CD8-positive, alpha-beta memory T cell (primary cell): ENCODE data around the gene UBE2G2. TPM values are rescaled to one million over a fixed set of nuclear protein-coding genes. Genes with fewer than 3 reads are reported as not detected.

ENCODE experiments used
- CTCF ChIA-PET: fragments of 350-600 bp; sonication (Branson Sonifier 250); formaldehyde crosslinking; loops from one replicate; lab custom pipeline; 2021; ENCODE audit warnings: antibody characterized with exemption; lab: Charles Lee
- POLR2A ChIA-PET: fragments of 350-600 bp; sonication (Branson Sonifier 250); formaldehyde crosslinking; loops from one replicate; lab custom pipeline; 2021; ENCODE audit warnings: antibody characterized with exemption; lab: Charles Lee
- DNase-seq, 5 donors: peaks; one replicate each; pipeline versions ENCODE4 v3.0.0 to v3.0.0-alpha.2; 2020 to 2022; ENCODE audit warnings: mixed read lengths in 1 of 5
- H3K27ac ChIP-seq: one replicate; pipeline ENCODE4 v1.7.0; 2013; ENCODE audit warnings: low read depth, mild to moderate bottlenecking, low read length, moderate library complexity
- H3K27me3 ChIP-seq: 2 replicates; pipeline ENCODE4 v1.7.0; 2013; ENCODE audit warnings: low read length, mild to moderate bottlenecking; ENCODE audit not compliant: insufficient read depth, poor library complexity, severe bottlenecking
- H3K36me3 ChIP-seq: 2 replicates; pipeline ENCODE4 v1.7.0; 2013; ENCODE audit warnings: mild to moderate bottlenecking, low read length, moderate library complexity; ENCODE audit not compliant: insufficient read depth
- H3K4me1 ChIP-seq: 2 replicates; pipeline ENCODE4 v1.7.0; 2013; ENCODE audit warnings: mild to moderate bottlenecking, low read length, moderate library complexity; ENCODE audit not compliant: insufficient read depth
- H3K4me3 ChIP-seq: 2 replicates; pipeline ENCODE4 v1.7.0; 2013; ENCODE audit warnings: mild to moderate bottlenecking, low read length
- H3K9me3 ChIP-seq: 2 replicates; pipeline ENCODE4 v1.7.0; 2013; ENCODE audit warnings: mild to moderate bottlenecking, low read length
- H3K27ac Mint-ChIP-seq, 8 donors: one replicate each; pipeline ENCODE4 v1.8.0; 2020 to 2021; ENCODE audit warnings: mixed read lengths in 8 of 8, mild to moderate bottlenecking in 6 of 8, inconsistent platforms in 3 of 8, moderate library complexity in 3 of 8
- H3K27me3 Mint-ChIP-seq, 2 donors: one replicate each; pipeline ENCODE4 v1.8.0; 2020 to 2021; ENCODE audit warnings: mixed read lengths in 2 of 2, mild to moderate bottlenecking in 1 of 2, moderate library complexity in 1 of 2
- H3K36me3 Mint-ChIP-seq, 3 donors: one replicate each; pipeline ENCODE4 v1.8.0; 2020 to 2021; ENCODE audit warnings: mixed read lengths in 3 of 3, inconsistent platforms in 1 of 3, mild to moderate bottlenecking in 1 of 3
- H3K4me1 Mint-ChIP-seq, 3 donors: one replicate each; pipeline ENCODE4 v1.8.0; 2020 to 2021; ENCODE audit warnings: mixed read lengths in 3 of 3, inconsistent platforms in 1 of 3, mild to moderate bottlenecking in 1 of 3
- H3K4me3 Mint-ChIP-seq, 7 donors: one replicate each; pipeline ENCODE4 v1.8.0; 2020 to 2021; ENCODE audit warnings: mixed read lengths in 7 of 7, mild to moderate bottlenecking in 6 of 7, moderate library complexity in 4 of 7, inconsistent platforms in 2 of 7
- H3K9me3 Mint-ChIP-seq, 5 donors: one replicate each; pipeline ENCODE4 v1.8.0; 2020 to 2022; ENCODE audit warnings: mixed read lengths in 5 of 5, mild to moderate bottlenecking in 3 of 5, moderate library complexity in 2 of 5, inconsistent platforms in 1 of 5
- polyA plus RNA-seq: library from polyadenylated mRNA; unstranded; fragments of 300-500 nt; fragmentation: Illumina TruSeq; gene quantifications from one replicate; pipeline ENCODE4 v1.2.3, GENCODE V29; 2021
- total RNA-seq, 2 experiments: library from RNA; stranded (reverse); gene quantifications; one replicate each; pipeline ENCODE4 v1.2.3, GENCODE V29; 2021

The UBE2G2 gene
- total and polyA plus RNA-seq, 3 experiments from 2014 or later: 60.1 to 116 (median 112) TPM

GRCh38 chr21:44791246-44791645 is 10.4 kb downstream of the UBE2G2 start:
- Histone ChIP-seq H3K27ac (no peak overlapping the region), H3K4me1 (peaks cover 8% of the 10 kb centered on the region), H3K36me3 (peaks cover 14% of the 10 kb centered on the region), H3K9me3 (no peaks in the 10 kb centered on the region), H3K27me3 (no peaks in the 10 kb centered on the region), H3K4me3 (no peak overlapping the region)
- Mint-ChIP-seq H3K27me3 (peaks cover 0 to 3% of the 10 kb centered on the region in 2 donors), H3K4me1 (peaks cover 30 to 67% (median 40%) of the 10 kb centered on the region in 3 donors), H3K27ac (peak overlapping the region in 2 of 8 donors; percentile 61 to 64), H3K36me3 (peaks cover 5 to 56% (median 7%) of the 10 kb centered on the region in 3 donors), H3K9me3 (no peaks in the 10 kb centered on the region), H3K4me3 (no peak overlapping the region)
- no peak for DNase-seq
- POLR2A ChIA-PET: interaction anchor here (0.6 kb wide), 1 partner anchor 82 kb away, joined by 3 read pairs; the partner anchor contains the start of gene PTTG1IP
- CTCF ChIA-PET: interaction anchor here (1.1 kb wide), 1 partner anchor 281 kb away, joined by 6 read pairs; no protein-coding TSS in a partner anchor

DNA sequence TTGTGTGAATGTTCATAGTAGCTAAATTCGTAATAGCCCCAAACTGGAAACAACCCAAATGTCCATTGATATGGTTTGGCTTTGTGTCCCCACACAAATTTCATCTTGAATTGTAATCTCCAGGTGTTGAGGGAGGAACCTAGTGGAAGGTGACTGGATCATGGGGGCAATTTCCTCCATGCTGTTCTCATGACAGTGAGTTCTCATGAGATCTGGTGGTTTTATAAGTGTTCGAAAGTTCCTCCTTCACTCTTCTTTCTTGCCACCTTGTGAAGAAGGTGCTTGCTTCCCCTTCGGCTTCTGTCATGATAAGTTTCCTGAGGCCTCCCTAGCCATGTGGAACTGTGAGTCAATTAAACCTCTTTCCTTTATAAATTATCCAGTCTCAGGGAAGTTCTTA is 11.3 kb downstream of the UBE2G2 start:
- Histone ChIP-seq H3K4me3 (no peak overlapping the region), H3K27ac (no peak overlapping the region), H3K36me3 (peaks cover 21% of the 10 kb centered on the region), H3K4me1 (peaks cover 8% of the 10 kb centered on the region), H3K9me3 (no peaks in the 10 kb centered on the region), H3K27me3 (no peaks in the 10 kb centered on the region)
- Mint-ChIP-seq H3K9me3 (no peaks in the 10 kb centered on the region), H3K27me3 (peaks cover 0 to 3% of the 10 kb centered on the region in 2 donors), H3K4me3 (no peak overlapping the region), H3K36me3 (peaks cover 9 to 57% (median 12%) of the 10 kb centered on the region in 3 donors), H3K4me1 (peaks cover 28 to 62% (median 38%) of the 10 kb centered on the region in 3 donors), H3K27ac (peak overlapping the region in 2 of 8 donors; percentile 13 to 64)
- CTCF ChIA-PET: interaction anchor here (1.5 kb wide), 1 partner anchor 11 kb away, joined by 4 read pairs; the partner anchor contains the start of gene UBE2G2
- POLR2A ChIA-PET: no interaction called here
- DNase-seq: no peak

DNA sequence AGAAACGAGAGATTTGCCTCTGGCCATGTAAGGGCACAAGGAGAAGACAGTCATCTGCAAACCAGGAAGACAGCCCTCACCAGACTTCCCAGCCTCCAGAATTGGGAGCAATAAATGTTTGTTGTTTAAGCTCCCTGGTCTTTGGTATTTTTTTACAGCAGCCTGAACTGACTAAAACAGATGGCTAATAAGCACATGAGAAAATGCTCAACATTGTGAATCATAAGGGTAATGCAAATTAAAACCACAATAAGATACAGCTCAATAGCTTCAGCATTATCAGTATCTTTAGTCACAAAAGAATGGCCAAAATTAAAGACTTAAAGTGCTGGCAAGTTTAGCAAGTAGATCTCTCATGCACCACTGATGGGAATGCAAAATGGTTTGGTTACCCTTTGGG is 11.7 kb downstream of the UBE2G2 start:
- Histone ChIP-seq H3K4me3 (no peak overlapping the region), H3K36me3 (peaks cover 26% of the 10 kb centered on the region), H3K9me3 (no peaks in the 10 kb centered on the region), H3K27me3 (no peaks in the 10 kb centered on the region), H3K4me1 (peaks cover 8% of the 10 kb centered on the region), H3K27ac (no peak overlapping the region)
- Mint-ChIP-seq H3K4me3 (no peak overlapping the region), H3K36me3 (peaks cover 9 to 62% (median 15%) of the 10 kb centered on the region in 3 donors), H3K27me3 (peaks cover 0 to 5% of the 10 kb centered on the region in 2 donors), H3K9me3 (no peaks in the 10 kb centered on the region), H3K4me1 (peaks cover 30 to 62% (median 41%) of the 10 kb centered on the region in 3 donors), H3K27ac (peak overlapping the region in 3 of 8 donors; percentile 0 to 72 (median 41))
- ChIA-PET CTCF (interaction anchor here (1.5 kb wide), 1 partner anchor 11 kb away, joined by 4 read pairs; the partner anchor contains the start of gene UBE2G2), POLR2A (interaction anchor here (0.7 kb wide), 1 partner anchor 39 kb away, joined by 11 read pairs; no protein-coding TSS in a partner anchor)
- DNase-seq: no peak

DNA sequence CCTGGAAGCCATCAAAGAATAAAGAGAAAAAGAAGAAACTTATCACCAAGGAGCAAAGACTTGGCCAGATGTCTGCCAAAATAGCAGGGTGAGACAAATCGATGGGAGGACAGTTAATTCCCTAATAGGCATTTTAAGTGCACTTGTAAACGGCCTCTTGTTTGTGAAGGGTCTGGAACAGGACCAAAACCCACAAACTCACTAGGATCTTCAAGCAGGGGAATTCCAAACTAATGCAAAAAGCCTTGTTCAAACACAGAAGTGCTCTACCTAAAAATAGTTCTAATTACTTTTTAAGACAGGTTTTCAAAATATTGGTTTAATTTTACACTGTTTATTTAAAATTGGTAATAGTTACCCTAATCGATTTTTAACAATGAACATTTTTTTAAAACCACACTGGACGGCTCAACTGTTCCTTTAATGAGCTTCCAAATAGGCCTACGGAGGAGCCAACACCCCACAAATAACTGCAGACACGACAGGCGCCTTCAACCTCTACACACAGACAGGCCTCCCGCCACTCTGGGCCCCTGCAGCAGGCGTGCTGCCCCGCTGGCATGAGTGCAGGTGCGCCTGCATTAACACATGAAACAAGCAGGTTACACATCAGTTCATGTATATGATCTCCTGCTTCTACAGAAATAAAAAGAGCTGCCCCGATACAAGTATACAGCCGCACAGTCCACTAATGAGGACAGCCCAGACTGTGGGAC is 15.8 kb downstream of the UBE2G2 start:
- Histone ChIP-seq H3K4me3 (no peak overlapping the region), H3K9me3 (no peaks in the 10 kb centered on the region), H3K27me3 (no peaks in the 10 kb centered on the region), H3K4me1 (no peaks in the 10 kb centered on the region), H3K36me3 (peaks cover 22% of the 10 kb centered on the region), H3K27ac (no peak overlapping the region)
- CTCF ChIA-PET: interaction anchor here (0.8 kb wide), 1 partner anchor 275 kb away, joined by 3 read pairs; no protein-coding TSS in a partner anchor
- no peaks in the 10 kb centered on the region for H3K9me3 Mint-ChIP-seq
- no peak overlapping the region for H3K4me3 Mint-ChIP-seq
- peak overlapping the region in 5 of 8 donors; percentile 32 to 76 (median 45) for H3K27ac Mint-ChIP-seq
- H3K4me1 Mint-ChIP-seq: peaks cover 21 to 47% (median 25%) of the 10 kb centered on the region in 3 donors
- no peak for DNase-seq
- POLR2A ChIA-PET: no interaction called here
- H3K27me3 Mint-ChIP-seq: peaks cover 0 to 3% of the 10 kb centered on the region in 2 donors
- peaks cover 6 to 70% (median 12%) of the 10 kb centered on the region in 3 donors for H3K36me3 Mint-ChIP-seq

DNA sequence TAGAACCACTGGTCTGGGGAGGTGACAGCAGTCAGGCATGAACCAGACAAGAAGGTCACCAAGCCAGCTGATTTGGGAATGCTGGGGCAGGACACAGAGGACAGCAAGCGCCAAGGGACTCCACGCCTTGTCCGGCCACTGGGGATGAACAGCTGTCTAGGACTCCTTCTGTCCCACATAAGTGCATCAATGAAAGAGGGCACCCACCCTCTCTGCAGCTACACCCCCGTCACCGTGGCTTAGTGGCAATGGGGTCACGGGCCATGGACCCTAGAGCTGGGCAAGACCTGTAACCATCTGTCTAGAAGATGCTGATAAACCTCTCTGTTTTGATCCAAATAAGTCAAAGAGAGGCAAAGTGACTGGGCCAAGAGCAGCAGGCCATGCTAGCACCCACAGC is 16.8 kb downstream of the UBE2G2 start:
- Mint-ChIP-seq H3K4me1 (peaks cover 21 to 44% (median 21%) of the 10 kb centered on the region in 3 donors), H3K4me3 (no peak overlapping the region), H3K27me3 (peaks cover 0 to 3% of the 10 kb centered on the region in 2 donors), H3K27ac (no peak overlapping the region), H3K36me3 (peaks cover 5 to 71% (median 12%) of the 10 kb centered on the region in 3 donors), H3K9me3 (no peaks in the 10 kb centered on the region)
- peaks cover 22% of the 10 kb centered on the region for H3K36me3 ChIP-seq
- H3K4me3 ChIP-seq: no peak overlapping the region
- DNase-seq: no peak
- no peaks in the 10 kb centered on the region for H3K4me1 ChIP-seq
- ChIA-PET POLR2A (no interaction called here), CTCF (interaction anchor here (1.4 kb wide), 1 partner anchor 38 kb away, joined by 3 read pairs; no protein-coding TSS in a partner anchor)
- H3K9me3 ChIP-seq: no peaks in the 10 kb centered on the region
- H3K27ac ChIP-seq: no peak overlapping the region
- no peaks in the 10 kb centered on the region for H3K27me3 ChIP-seq

GRCh38 chr21:44783020-44783696 is 18.5 kb downstream of the UBE2G2 start:
- Histone ChIP-seq H3K9me3 (no peaks in the 10 kb centered on the region), H3K27me3 (no peaks in the 10 kb centered on the region), H3K4me1 (no peaks in the 10 kb centered on the region), H3K27ac (no peak overlapping the region), H3K36me3 (peaks cover 22% of the 10 kb centered on the region), H3K4me3 (no peak overlapping the region)
- Mint-ChIP-seq H3K27me3 (peaks cover 0 to 3% of the 10 kb centered on the region in 2 donors), H3K4me1 (peaks cover 24 to 40% (median 31%) of the 10 kb centered on the region in 3 donors), H3K9me3 (no peaks in the 10 kb centered on the region), H3K27ac (peak overlapping the region in 2 of 8 donors; percentile 4 to 9), H3K36me3 (peaks cover 9 to 80% (median 16%) of the 10 kb centered on the region in 3 donors), H3K4me3 (no peak overlapping the region)
- CTCF ChIA-PET: interaction anchor here (1.2 kb wide), 2 partner anchors 10 to 272 kb away, joined by 3 to 6 read pairs; no protein-coding TSS in a partner anchor
- POLR2A ChIA-PET: no interaction called here
- DNase-seq: no peak

DNA sequence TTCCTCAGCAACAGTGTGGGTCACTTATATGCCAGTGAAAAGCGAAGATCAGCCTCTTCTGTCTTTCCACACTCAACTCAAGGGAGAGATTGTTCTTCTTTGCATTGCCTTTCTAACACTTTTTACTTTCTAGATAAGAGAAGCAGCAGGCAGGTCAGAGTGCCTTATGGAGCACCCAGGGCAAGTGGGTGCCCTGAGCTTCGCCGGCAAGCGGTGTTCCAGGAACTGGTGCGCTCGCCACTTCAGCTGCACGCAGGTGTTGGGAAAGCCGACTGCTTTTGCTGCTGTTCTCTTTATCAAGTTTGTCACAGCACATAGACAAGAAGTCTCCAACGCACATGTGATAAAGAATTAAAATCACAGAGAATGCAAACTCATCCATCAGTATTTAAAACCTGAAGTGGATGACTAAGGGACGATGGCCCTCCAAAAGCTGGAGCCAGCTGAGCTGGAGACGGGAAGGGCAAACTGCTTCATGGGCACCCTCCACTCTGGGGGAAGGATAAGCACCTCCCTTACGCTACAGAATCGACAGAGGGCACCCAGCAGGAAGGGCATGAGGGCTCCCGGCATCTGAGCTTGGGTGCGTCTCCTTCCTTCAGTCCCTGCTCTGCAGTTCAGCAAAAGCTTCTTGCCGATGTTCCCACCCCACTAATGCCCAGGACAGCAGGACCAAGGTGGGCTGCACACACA is 20.7 kb downstream of the UBE2G2 start:
- POLR2A ChIA-PET: no interaction called here
- Histone ChIP-seq H3K4me1 (no peaks in the 10 kb centered on the region), H3K9me3 (no peaks in the 10 kb centered on the region), H3K27ac (no peak overlapping the region), H3K4me3 (no peak overlapping the region), H3K36me3 (peaks cover 18% of the 10 kb centered on the region), H3K27me3 (no peaks in the 10 kb centered on the region)
- H3K4me1 Mint-ChIP-seq: peaks cover 22 to 32% (median 31%) of the 10 kb centered on the region in 3 donors
- CTCF ChIA-PET: interaction anchor here (3.3 kb wide), 1 partner anchor 270 kb away, joined by 10 read pairs; no protein-coding TSS in a partner anchor
- H3K4me3 Mint-ChIP-seq: no peak overlapping the region
- H3K36me3 Mint-ChIP-seq: peaks cover 6 to 82% (median 18%) of the 10 kb centered on the region in 3 donors
- no peak for DNase-seq
- no peaks in the 10 kb centered on the region for H3K9me3 Mint-ChIP-seq
- peak overlapping the region in 1 of 8 donors; percentile 24 for H3K27ac Mint-ChIP-seq
- peaks cover 0 to 3% of the 10 kb centered on the region in 2 donors for H3K27me3 Mint-ChIP-seq
